KG1 (cell line): ENCODE results near the gene ADAM19.

ENCODE experiments used
- DNase-seq: peaks from one replicate; lab custom pipeline; 2025; lab: John Stamatoyannopoulos, UW

Gene ADAM19, protein sequence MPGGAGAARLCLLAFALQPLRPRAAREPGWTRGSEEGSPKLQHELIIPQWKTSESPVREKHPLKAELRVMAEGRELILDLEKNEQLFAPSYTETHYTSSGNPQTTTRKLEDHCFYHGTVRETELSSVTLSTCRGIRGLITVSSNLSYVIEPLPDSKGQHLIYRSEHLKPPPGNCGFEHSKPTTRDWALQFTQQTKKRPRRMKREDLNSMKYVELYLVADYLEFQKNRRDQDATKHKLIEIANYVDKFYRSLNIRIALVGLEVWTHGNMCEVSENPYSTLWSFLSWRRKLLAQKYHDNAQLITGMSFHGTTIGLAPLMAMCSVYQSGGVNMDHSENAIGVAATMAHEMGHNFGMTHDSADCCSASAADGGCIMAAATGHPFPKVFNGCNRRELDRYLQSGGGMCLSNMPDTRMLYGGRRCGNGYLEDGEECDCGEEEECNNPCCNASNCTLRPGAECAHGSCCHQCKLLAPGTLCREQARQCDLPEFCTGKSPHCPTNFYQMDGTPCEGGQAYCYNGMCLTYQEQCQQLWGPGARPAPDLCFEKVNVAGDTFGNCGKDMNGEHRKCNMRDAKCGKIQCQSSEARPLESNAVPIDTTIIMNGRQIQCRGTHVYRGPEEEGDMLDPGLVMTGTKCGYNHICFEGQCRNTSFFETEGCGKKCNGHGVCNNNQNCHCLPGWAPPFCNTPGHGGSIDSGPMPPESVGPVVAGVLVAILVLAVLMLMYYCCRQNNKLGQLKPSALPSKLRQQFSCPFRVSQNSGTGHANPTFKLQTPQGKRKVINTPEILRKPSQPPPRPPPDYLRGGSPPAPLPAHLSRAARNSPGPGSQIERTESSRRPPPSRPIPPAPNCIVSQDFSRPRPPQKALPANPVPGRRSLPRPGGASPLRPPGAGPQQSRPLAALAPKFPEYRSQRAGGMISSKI

DNA sequence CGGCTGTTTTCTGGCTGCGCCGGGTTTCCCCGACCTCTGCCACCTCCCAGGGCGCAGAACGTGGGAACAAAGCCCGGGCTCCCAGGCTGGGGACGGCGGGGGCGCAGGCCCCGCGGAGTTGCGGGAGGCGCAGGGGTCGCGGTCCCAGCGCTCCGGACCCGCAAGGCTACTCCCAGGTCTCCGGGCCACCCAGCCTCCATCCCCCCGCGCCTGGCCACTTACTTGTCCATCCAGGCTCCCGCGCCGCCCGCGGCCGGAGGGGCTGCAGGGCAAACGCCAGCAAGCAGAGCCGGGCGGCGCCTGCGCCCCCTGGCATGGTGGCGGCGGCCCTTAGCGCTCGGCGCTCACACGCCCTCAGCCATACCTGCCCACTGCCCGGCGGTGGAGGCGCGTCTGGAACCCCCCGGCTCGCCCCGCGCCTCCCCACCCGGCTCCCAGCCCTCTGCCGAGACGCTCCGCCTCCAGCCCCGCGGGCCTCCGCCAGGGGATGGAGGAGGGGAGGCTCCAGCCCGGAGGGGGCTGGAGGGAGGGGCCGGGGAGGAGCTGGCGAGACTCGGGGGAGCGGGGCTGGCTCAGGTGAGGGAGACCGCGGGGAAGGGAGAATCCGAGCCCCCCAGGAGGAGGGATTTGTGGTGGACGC, at the start of gene ADAM19:
Gene ADAM19 (minus strand): TSS at position 395 of the 640 bp plus-strand sequence. CDS start 79 bp downstream, at position 316.
- DNase-seq, result no peak

DNA sequence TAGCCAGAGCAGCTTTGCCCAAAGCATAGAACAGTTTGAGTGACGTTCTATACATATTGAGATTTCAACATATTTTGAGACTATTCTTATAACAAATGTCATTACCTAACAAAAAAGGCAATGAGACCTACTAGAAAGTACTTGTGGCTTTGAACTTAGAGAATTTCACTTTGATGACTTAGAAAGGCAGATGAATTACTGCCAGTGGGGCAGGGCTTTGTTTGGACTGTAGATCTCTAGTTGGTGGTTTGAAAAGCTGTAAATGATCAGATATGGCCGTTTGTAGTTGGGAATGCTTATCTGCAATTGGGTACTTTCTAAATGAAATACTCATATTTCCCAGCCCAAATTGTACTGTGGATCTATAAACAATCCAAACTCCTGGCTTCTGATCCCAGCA, 48.6 kb upstream of the ADAM19 start:
- no peak for DNase-seq

DNA sequence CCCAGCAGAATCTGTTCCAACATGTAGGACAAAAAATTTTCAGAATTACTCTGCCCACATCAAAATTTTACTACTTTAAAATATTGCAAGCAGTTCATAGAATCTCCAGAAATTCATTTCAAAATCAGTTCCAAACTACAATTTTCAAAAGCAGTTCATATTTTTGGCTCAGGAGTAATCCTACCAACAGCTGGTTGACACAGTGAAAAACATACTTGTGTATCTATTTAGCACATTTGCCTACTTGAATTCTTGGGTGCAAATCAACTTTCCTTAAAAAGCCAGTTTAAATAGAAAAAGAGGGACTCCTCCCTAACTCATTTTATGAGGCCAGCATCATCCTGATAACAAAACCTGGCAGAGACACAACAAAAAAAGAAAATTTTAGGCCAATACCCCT, 45.2 kb upstream of the ADAM19 start:
- no peak for DNase-seq

DNA sequence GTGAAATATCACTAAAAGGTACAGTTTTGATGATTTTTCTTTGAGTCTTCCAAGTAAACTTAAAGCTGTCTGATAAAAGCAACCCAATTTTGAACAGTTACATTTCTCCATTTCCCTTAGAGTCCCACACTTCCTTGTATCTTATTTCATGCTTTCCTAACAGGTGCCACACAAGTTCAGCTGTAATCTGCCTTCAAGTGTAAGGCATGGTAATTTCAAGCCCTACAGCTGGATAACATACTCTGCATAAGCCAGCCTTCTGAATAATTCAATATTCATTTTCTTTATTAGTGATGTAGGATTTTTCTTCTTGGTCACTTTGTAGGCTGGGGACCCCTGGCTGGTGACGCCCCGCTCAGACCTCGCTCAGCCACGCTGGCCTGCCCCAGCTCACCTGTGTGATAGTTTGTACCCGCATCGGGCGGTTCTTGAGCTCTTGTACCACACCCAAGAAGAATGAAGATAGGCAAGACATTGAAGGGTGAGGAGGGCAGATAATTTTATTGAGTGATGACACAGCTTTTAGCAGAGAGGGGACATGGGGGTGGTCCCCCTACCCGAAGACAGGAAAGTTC, 42.7 kb upstream of the ADAM19 start:
- DNase-seq, result no peak

DNA sequence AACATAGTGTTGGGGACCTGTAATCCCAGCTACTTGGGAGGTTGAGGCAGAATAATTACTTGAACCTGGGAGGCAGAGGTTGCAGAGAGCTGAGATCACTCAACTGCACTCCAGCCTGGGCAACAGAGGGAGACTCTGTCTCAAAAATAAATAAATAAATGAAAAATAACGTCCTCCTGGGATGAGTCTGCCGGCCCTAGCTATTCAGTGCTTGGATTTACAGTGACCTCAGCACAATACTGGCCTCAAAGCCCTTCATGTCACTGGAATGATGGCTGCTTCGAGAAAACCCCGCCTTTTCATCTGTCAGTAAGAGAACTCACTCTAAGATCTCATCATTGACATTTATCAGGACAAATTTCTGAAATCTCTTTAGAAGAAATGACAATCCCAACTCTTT, 41.2 kb upstream of the ADAM19 start:
- no peak for DNase-seq

DNA sequence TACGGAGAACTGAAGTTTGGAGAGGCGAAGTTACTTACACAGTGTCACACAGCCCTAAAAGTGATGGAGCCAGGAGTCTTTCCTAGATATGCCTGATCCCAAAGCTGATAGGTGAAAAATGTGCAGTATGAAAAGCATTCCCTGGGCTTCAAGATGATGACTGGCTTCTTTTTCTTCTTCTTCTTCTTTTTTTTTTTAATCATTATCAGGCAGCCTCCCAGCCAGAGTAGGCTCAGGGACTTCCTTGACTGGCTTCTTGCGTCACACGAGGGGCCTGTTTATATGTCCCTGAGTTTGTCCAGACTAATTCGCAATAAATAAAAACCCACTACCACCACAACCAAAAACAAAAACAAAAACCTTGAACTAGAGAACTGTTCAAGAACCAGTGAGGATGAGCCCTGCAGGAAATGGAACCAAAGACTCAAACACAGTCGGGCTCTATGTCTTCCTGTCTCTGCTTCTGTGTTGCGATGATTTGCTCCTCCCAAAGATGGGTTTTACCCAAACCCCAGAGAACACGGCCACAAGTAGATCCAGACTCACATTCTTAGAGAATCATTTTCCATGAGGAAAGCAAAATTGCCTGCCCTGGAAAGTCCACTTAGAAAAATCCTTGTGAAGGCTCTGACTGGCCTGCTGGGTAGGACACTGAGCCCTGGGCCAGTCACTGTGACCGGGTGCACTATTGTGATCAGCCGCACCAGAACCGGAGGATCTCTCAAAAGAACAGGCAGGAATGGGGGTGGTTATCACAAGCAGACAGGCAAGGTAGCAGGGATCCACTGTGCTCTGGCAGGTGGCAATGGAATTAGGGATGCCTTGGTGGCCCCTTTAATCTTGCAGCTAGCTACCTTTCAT, 38.0 kb upstream of the ADAM19 start:
- DNase-seq, result no peak

DNA sequence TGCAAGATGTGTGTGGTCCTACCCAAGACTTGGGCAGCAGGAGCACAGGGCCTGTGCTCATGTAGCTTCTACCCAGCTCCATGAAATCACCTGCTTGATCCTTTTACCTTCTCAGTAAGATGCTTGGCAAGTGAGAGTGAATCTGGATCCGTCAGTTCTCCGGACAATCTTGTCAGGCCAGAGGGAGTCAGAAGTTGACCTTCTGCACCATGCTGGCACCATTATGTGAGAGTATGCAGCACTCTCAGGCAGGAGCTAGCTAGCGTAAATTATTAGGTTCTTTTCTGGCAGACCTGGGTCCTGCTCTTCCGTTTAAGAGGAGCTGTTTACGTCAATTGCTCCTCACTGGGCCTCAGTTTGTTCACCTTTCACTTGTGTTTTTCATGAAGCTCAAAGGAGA, 37.0 kb upstream of the ADAM19 start:
- DNase-seq, result no peak

DNA sequence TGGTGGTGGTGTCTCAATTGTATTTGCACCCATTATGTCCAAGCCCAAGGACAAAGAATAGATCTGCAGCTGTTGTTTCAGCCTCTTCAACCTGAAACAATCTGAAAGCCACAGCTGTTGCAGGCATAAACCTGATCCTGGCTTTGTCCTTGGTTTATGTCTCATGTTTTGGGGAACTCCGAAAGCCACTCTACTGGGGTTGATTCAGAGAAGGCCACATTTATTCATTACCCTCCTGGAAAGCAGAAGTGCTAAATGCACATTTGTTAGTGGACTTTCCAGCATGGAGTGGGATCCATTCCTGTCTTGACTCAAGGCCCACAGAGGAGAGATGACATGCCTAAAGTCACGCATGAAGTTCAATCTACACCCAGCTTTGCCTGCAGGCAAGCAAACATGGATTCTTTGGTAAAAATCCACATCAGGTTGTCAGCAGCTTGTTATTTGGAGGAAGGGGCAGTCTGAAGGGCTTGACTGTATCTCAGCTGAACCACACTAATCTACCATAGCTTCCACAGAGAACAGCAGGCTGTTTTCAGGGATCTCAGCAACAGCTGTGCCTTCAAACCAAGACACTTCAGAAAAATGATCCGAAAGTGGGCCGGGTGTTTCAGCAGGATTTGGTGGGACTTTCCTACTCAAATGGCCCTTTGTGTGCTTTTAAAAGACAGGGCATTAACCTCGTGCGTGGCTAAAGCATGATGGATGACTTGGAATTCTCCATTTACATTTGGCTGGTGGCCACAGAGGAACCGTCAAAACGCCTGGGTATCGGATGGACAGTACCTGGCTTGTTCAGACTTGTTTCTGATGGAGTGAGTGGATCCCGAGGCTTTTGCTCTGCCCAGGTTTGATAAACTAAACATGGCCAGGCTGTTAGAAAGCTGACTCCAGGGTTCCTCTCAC, 36.2 kb upstream of the ADAM19 start:
- no peak for DNase-seq

DNA sequence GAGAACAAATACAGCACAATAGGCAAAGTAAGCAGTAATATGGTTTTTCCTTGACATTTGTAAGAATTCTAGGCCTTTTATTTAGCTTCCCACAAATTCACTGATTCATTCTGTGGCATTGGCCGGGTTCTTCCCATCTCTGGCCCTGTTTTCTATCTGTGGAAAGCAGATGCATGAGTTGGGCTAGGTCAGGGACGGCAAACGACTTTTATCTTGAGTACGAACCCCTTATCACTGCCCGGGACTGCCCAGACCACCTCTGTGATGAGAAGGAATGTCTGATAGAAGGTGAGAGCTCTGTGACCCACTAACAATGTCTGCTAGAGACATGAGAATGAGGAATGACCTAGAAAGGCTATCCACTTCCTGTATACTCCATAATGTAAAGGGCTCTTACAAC, 35.4 kb upstream of the ADAM19 start:
- DNase-seq, result no peak

DNA sequence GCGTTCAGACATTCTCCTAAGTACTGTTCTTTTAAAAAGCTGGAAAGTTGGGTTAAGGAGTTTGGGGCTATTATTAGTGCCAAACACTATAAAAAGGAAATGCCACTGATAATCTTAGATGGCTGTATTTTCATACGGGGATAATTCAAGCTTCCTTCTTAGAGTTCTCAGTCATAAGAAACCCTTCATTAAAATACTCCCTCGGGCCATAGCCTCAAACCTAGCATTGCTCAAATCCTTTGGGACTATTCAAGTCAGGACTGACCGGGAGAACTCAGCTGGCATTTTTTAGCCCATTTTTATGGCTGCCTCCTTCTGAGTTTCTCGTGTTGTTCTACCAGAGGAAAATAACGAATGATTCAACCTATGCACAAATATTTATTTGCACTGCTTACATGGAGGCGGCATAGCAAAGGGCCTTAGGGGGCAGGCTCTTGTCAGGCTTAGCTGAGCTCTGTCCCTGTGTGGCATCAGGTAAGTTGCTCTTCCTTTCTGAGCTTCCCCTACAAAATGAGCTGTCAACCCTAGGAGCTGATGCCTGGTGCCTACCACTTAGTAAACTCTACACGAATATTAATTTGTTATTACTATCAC, 33.5 kb upstream of the ADAM19 start:
- DNase-seq, result no peak

DNA sequence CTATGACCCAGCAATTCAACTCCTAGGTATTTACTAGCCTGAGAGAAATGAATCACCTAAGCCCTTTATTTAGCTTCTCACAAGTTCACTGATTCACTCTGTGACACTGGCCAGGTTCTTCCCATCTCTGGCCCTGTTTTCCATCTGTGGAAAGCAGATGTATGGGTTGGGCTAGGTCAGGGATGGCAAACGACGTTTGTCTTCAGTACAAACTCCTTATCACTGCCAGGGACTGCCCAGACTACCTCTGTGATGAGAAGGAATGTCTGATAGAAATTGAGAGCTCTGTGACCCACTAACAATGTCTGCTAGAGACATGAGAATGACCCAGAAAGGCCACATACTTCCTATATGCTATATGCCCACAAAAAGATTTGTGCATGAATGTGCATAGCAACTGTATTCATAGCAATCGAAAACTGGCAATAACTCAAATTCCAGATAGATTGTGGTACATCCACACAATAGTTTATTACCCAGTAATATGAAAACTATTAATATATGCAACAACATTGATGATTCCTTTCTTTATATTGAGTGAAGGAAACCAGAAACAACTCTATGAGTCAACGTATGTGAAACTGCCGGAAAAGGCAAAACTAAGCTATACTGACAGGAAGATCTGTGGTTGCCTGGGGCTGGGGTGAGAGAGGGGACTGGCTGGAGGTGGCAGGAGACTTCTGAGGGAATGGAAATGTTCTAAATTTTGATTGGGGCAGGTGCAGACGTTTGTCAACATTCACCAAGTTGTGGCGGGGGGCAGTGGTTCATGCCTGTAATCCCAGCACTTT, 32.0 kb upstream of the ADAM19 start:
- peak; percentile 11 for DNase-seq

DNA sequence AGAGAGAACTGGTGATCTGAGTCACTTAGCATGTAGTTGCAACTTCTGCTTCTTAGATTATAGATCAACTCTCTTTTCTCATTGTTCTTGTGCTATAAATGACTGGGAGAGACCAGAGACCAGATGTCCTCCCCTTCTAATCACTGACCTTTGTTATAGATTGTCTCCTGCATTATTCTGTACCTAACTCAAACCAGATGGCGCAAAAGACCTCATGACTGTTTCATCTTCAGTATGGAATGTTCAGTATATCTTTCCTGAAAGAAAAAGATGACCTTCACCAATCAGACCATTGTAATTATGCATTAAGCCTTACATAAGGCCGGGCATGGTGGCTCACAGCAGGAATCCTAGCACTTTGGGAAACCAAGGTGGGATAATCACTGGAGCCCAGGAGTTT, 30.5 kb upstream of the ADAM19 start:
- DNase-seq, result no peak

DNA sequence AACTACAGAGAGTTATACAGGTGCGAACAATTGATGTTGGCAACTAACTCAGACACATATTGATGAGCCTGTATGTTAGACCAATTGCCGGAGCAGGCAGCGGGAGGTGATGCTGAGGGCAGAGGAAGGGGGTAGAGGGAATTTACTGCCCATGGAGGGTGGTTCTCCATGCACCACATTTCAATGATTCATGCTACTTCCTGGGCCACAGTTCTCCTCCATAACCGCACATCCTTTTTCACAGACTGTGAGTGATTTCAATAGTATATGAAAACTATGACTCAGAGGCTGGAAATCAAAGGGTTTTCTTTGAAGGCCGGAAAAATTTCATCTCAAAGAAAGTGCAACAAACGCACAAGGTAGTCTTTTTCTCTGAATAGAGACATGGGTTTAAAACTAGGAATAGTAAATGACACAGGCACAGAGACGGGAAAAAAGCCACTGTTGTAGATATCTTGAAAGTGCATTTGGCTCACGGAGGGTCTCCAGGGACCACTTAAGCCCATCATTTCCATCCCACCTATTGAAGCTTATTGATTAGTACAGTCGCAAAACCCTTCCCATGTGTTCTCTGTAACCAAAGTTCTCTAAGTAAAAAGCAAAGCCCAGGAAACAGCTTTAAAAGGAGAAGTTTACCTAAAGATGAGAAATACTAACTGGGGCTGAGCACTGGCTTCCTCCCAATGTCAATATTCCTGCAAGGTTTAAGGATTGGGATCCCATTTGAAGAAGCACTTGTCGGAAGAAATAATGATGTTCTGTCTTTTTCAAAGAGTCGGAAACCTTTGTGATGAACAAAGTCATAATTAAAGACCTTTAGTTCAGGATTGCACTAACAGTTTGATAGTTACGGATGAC, 28.0 kb upstream of the ADAM19 start:
- DNase-seq, result peak; percentile 7

DNA sequence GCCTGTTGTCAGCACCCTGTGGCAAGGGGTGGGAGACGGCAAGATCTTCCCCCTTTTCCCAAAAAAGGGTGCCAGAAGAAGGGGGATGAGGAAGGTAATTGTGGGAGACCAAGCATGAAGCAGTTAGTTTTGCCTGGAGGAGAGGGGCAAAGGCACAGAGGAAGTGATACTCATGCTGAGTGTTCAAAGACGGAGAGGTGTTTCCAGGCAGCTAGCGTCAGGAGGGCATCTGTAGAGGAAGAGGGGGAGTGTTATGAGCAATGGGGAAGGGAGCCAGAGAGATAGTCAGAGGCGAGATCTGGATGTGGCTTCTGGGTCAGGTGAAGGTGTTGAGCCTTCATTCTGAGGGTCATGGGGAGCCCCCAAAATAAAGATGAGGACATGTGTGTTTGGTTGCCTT, 26.9 kb upstream of the ADAM19 start:
- no peak for DNase-seq

DNA sequence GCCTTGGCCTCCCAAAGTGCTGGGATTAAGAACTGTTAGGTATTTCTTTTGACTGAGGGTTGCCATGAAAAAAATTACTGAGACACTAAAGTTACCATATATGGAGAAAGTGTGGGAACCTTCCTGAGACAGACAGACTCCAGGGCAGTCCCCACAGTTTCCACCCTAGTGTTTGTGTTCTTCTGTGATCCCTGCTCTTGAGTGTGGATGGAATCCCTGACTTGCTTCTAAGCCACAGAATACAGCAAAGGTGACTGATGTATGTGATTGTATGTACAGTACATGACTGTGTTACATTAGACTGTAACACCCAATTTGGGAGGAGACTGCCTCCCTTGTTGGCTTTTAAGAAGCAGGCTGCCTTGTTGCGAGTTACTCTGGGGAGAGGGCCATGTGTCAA, 24.7 kb upstream of the ADAM19 start:
- DNase-seq, result no peak

DNA sequence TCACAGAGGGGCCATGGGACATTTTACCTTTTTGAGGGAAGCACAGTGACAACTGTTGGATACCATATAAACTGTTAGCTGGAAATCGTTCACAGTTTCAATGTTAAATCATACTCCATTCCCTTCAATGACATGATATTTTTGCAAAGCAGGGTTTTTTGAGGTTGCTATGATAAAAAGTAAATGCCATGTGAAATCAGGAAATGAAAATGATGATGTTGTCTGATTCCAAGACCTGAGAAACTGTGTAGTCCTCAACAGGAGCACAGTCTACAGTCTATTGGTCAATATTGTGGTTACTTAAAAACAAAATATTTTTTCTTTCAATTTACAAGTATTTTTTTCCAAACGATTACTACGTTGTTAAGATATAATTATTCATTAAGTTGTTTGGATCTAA, 24.0 kb upstream of the ADAM19 start:
- no peak for DNase-seq

DNA sequence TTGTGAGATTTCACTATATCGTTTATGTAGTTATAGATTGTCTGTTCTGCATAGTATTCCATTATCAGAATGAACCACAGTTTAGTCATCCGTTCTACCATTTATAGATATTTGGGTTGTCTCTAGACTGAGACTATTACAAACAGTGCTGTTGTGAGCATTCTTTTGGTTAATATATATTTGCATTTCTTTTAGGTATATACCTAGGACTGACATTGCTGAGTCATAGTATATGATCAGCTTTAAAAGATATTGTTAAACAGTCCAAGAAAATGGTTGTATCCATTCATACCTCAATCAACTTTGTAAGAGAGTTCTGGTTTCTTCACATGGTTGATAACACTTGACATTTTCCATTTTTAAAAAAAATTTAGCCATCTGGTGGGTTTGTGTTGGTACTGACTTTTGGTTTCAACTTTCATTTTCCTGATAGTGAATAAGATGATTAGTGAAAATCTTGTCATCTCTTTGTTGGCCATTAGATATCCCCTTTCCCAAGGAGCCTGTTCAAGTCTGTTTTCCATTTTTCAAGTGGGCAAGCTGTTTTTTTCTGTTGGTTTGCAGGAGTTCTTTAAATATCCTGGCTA, 22.9 kb upstream of the ADAM19 start:
- DNase-seq, result no peak

DNA sequence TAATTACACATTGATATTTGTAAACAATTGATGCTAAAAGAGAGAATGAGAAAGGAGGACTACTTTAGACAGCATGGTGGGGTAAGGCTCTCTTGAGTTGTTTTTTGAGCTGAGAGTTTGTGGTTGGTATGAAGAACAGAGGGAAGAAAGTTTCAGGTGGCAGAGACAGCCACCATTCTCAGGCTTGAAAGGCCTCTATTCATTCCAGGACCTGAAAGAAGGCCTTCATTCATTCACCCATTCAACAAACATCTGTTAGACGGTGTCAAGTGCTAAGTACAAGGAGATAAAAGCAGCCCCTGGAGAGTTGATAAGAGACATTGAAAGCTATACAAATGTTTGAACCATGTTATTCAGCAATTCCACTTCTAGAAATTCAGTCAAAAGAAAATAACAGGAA, 21.7 kb upstream of the ADAM19 start:
- no peak for DNase-seq
